HG03442 (cell line): ENCODE data around the gene CREB5.

ENCODE experiments used
- ATAC-seq: cut with Tn5 transposase; IDR thresholded peaks from one replicate; pipeline ENCODE4 v1.9.1; 2021; ENCODE audit warnings: mild to moderate bottlenecking, moderate library complexity; ENCODE audit not compliant: unreplicated experiment

Gene CREB5

GRCh38 chr7:28868712-28869111, 456.4 kb downstream of the CREB5 start:
- ATAC-seq = no peak

DNA sequence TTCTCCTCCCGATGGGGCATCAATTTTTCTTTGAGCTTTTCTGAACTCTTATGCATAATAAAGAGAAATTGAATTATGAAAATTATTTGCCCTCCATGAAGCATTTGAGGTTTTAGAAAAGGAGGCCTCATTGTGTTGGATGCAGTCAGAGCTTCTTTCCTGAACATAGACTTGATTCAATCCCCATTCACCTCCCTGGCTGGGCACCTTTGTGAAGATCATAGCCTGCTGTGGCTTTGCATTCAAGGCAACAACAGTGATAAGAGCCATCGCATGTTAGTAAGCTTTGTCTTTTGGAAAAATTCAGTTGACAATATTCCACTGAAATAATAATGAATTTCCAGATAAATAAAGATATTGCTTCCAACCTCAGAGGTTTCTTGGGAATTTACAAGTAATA, 458.8 kb downstream of the CREB5 start:
- no peak for ATAC-seq

DNA sequence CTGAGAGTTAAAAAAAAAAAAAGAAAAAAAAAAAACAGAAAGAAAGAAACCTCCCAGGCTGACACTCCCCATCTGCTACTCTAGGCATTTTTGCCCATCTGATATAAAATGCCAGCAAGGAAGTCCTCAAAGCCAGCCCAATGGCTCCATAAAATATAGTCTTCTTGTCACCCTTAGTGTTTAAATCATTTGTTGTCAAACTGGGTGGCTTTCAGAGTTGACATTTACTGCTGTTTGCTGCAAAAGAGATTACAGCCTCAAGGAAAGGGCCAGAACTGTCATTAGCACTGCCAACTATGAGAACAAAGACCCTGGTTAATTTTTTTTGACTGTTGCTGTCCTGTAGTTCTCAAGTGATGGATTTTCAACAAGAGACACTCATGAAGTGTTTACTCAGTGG, 459.3 kb downstream of the CREB5 start:
- no peak for ATAC-seq

DNA sequence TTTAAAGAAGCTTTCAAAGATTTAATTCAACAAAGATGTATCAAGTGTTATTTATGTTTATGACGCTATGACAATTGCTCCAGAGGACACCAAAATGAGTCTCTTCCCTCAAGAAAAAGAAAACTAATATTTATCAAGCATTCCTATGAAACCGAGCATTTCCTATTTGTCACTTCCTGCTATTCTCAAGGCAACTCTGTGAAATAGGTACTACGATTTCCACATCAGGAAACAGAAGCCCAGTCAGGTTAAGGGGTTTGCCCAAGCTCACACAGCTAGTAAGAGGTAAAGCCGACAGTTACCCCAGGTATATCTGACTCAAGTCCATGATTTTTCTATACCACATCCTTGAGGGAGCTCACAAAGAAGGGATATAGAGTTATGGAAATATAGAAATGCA, 459.9 kb downstream of the CREB5 start:
- ATAC-seq = no peak

GRCh38 chr7:28873365-28873764, 461.0 kb downstream of the CREB5 start:
- ATAC-seq = no peak

DNA sequence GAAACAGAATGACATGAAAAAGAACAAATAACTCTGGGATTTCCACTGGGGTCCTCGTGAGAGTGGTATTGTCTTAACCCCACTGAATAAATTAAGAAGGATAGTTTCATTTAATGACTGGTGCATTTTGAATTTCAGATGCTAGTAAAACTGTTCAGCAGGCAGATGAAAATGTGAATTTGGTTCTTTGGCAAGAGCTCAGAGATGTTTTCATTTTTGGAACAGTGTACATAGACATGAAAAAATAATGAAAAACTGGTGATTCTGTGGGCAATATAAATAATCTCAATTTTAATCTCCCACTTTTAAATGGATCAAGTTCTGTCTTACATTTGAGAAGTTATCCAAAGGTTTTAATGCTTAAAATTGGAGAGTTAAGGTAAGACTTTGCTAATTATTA, 461.7 kb downstream of the CREB5 start:
- ATAC-seq = no peak
